ENCODE results near the gene KIF4A. TPM values are rescaled to one million over a fixed set of nuclear protein-coding genes. Genes with fewer than 3 reads are reported as not detected.

The KIF4A gene
- total RNA-seq, 1 experiment from 2014 or later = 52.9 TPM

DNA sequence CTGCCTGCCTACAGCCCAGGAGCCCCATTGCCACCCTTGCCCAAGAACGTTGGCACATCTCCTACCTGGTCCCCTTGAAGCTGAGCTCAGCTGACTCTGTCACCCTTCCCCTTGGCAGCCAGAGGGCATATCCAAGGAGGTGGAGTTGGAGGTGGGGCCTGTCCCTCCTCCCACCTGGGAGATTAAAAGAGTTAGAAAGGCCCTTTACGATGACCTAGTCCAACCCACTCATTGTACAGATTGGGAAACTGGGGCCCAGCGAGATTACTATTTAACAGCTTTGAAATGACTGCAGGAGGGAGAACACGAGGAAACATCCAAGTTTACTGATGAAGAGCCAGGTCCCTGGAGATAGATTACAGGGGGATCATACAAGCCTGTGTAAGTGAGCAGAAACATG is 29.8 kb upstream of the KIF4A start, which contains the start of gene P2RY4:
TSS of gene P2RY4 (minus strand) at position 101 of the 400 bp plus-strand sequence. CDS start 580 bp downstream, outside the sequence.
- no peak for DNase-seq

DNA sequence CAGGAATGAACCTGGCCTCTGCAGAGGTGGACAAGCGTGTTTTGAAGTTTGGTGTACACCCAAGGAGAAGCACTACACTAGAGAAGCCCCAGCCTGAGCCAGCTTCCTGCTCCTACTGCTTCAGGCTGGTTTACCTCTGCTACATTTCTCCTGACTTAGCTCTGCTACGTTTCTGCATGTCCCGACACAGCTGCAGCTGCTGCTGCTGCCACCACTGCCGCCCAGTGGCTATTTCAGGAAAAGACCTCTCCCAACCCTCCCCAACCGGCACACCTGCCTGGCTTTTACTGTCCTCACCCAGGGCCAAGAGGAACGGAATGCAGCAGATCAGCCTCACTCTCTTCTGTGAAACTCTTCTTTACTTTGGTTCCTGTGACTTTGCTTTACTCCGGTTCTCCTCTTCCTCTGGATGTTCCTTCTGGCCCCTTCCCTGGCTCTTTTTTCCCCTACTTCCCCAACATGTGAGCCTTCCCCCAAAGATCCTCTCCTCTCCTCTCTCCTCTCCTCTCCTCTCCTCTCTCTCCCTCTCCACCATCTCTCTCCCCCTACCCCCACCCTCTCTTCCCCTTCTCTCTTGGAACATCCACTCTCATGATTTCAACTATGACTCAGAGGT is 26.8 kb upstream of the KIF4A start:
- no peak overlapping the region for H2AFZ ChIP-seq
- no peaks in the 10 kb centered on the region for H3K4me1 ChIP-seq (replicated peaks; ENCODE audit: insufficient read depth)
- POLR2A ChIA-PET (ENCODE audit: unreplicated experiment) = no interaction called here
- CTCF ChIA-PET = interaction anchor here (0.5 to 1.8 kb wide), 5 partner anchors 9 to 131 kb away, joined by 3 to 5 read pairs (median 3); partner anchors contain the start of gene IGBP1
- no TSS peak for BruUV-seq (replicated peaks)
- peak; percentile 51 to 64 for DNase-seq
- intact Hi-C loops (cut with micrococcal nuclease; ENCODE audit: unreplicated experiment) = loop anchor here (1.0 to 5.0 kb wide), 3 partner anchors 66 to 231 kb away; partner anchors contain the start of gene IGBP1
- H4K20me1 ChIP-seq (ENCODE audit: insufficient read depth) = no peaks in the 10 kb centered on the region
- H3K79me2 ChIP-seq (ENCODE audit: low read depth) = no peaks in the 10 kb centered on the region
- no peaks in the 10 kb centered on the region for H3K36me3 ChIP-seq (ENCODE audit: low read depth)
- no peaks in the 10 kb centered on the region for H3F3A ChIP-seq (ENCODE audit: insufficient read depth, low read depth)
- H3K9me3 ChIP-seq (ENCODE audit: insufficient read depth, low read depth) = no peaks in the 10 kb centered on the region
- no peak overlapping the region for H3K27ac ChIP-seq
- no peaks in the 10 kb centered on the region for H3K27me3 ChIP-seq (ENCODE audit: insufficient read depth, low read depth)
- TF ChIP-seq EZH2 (IDR thresholded peaks at IDR 0.05; ENCODE audit: low read depth) = no peak
- TF ChIP-seq, protein P1, sequence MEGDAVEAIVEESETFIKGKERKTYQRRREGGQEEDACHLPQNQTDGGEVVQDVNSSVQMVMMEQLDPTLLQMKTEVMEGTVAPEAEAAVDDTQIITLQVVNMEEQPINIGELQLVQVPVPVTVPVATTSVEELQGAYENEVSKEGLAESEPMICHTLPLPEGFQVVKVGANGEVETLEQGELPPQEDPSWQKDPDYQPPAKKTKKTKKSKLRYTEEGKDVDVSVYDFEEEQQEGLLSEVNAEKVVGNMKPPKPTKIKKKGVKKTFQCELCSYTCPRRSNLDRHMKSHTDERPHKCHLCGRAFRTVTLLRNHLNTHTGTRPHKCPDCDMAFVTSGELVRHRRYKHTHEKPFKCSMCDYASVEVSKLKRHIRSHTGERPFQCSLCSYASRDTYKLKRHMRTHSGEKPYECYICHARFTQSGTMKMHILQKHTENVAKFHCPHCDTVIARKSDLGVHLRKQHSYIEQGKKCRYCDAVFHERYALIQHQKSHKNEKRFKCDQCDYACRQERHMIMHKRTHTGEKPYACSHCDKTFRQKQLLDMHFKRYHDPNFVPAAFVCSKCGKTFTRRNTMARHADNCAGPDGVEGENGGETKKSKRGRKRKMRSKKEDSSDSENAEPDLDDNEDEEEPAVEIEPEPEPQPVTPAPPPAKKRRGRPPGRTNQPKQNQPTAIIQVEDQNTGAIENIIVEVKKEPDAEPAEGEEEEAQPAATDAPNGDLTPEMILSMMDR (conservative IDR thresholded peaks at IDR 0.05) = peak; percentile 72
- no peaks in the 10 kb centered on the region for H3K9me2 ChIP-seq (ENCODE audit: insufficient read depth)
- no peak overlapping the region for H3K4me2 ChIP-seq
- no peak overlapping the region for H3K4me3 ChIP-seq

More for the DNA sequence above, 29.8 kb upstream of the KIF4A start, which contains the start of gene P2RY4:
- Histone ChIP-seq H3K9me2 (ENCODE audit: insufficient read depth) (no peaks in the 10 kb centered on the region), H3K27ac (no peak within 1 kb of the TSS), H3K36me3 (ENCODE audit: low read depth) (no peaks in the 10 kb centered on the region), H3K4me3 (no peak within 1 kb of the TSS), H3K27me3 (ENCODE audit: insufficient read depth, low read depth) (no peaks in the 10 kb centered on the region), H2AFZ (no peak within 1 kb of the TSS), H3K4me1 (replicated peaks; ENCODE audit: insufficient read depth) (peaks cover under 1% of the 10 kb centered on the region; the same call in 1 of the 2 replicates), H3F3A (ENCODE audit: insufficient read depth, low read depth) (no peaks in the 10 kb centered on the region), H3K4me2 (no peak within 1 kb of the TSS), H4K20me1 (ENCODE audit: insufficient read depth) (no peaks in the 10 kb centered on the region), H3K79me2 (ENCODE audit: low read depth) (no peaks in the 10 kb centered on the region), H3K9me3 (ENCODE audit: insufficient read depth, low read depth) (no peaks in the 10 kb centered on the region; the same call in 1 of the 2 replicates)
- ChIA-PET POLR2A (ENCODE audit: unreplicated experiment) (no interaction called here), CTCF (no interaction called here)
- no peak for TF ChIP-seq EZH2 (IDR thresholded peaks at IDR 0.05; ENCODE audit: low read depth)
- TF ChIP-seq, protein P1 (conservative IDR thresholded peaks at IDR 0.05) = no peak
- no TSS peak for BruUV-seq (replicated peaks)
- intact Hi-C loops (cut with micrococcal nuclease; ENCODE audit: unreplicated experiment) = loop anchor here (5.0 kb wide), 1 partner anchor 228 kb away; no protein-coding TSS in a partner anchor

DNA sequence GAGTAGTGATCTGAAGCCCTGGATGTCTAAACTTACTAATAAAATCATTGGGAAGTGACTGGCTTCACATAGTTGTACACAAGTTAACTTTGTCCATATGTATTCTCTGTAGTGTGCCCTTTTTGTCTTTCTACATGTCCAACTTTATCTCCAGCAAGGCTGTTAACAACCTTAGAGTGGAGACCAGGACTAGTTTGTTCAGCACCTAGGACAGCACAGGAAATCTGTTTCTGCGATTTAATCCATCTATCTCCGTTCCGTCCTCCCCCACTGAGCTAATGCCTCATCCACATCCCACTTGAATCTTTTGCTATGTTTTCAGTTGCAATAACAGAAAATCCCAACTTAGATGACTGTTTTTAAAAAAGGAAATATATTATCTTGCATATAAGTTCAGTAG is 25.1 kb upstream of the KIF4A start:
- POLR2A ChIA-PET (ENCODE audit: unreplicated experiment) = no interaction called here
- Histone ChIP-seq H3K4me2 (no peak overlapping the region), H3K4me3 (no peak overlapping the region), H3K9me2 (ENCODE audit: insufficient read depth) (no peaks in the 10 kb centered on the region), H3K27me3 (ENCODE audit: insufficient read depth, low read depth) (no peaks in the 10 kb centered on the region), H2AFZ (no peak overlapping the region), H3K4me1 (replicated peaks; ENCODE audit: insufficient read depth) (no peaks in the 10 kb centered on the region), H4K20me1 (ENCODE audit: insufficient read depth) (no peaks in the 10 kb centered on the region), H3K27ac (no peak overlapping the region), H3K9me3 (ENCODE audit: insufficient read depth, low read depth) (no peaks in the 10 kb centered on the region), H3K79me2 (ENCODE audit: low read depth) (no peaks in the 10 kb centered on the region), H3K36me3 (ENCODE audit: low read depth) (no peaks in the 10 kb centered on the region), H3F3A (ENCODE audit: insufficient read depth, low read depth) (no peaks in the 10 kb centered on the region)
- intact Hi-C loops (cut with micrococcal nuclease; ENCODE audit: unreplicated experiment) = loop anchor here (5.0 kb wide), 1 partner anchor 232 kb away; no protein-coding TSS in a partner anchor
- CTCF ChIA-PET = no interaction called here
- TF ChIP-seq, protein P1 (conservative IDR thresholded peaks at IDR 0.05) = no peak
- TF ChIP-seq EZH2 (IDR thresholded peaks at IDR 0.05; ENCODE audit: low read depth) = no peak
- DNase-seq = no peak
- BruUV-seq (replicated peaks) = no TSS peak
